NCI-H446 (cell line): ENCODE results near the gene CELSR1.
"Not testable (repeated sequence)": the region's sequence is repeated elsewhere in the genome, so short reads cannot be mapped to it uniquely, and the experiment has no call there.

Source experiments
- DNase-seq, 2 experiments: peaks; one replicate each; lab custom pipeline; 2025; lab: John Stamatoyannopoulos, UW

The CELSR1 gene

GRCh38 chr22:46416891-46417580, 120.4 kb downstream of the CELSR1 start:
- no peak for DNase-seq

DNA sequence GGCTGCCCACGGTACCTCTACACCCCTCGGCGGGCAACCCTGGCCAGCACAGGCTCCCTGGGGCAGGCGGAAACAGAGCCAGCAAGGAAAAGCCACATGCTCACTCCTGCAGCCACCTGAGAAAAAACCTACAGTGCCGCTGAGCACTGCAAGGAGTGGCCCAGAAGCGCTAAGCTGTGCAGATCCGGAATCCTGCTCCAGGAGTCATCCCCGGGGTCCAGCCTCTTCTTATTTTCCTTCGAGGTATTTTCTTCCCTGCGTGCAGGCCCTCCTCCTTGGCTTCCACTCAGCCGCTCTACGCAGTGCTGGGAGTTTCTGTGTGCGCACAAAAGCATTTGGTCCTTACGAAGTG, 120.9 kb downstream of the CELSR1 start:
- no peak for DNase-seq

DNA sequence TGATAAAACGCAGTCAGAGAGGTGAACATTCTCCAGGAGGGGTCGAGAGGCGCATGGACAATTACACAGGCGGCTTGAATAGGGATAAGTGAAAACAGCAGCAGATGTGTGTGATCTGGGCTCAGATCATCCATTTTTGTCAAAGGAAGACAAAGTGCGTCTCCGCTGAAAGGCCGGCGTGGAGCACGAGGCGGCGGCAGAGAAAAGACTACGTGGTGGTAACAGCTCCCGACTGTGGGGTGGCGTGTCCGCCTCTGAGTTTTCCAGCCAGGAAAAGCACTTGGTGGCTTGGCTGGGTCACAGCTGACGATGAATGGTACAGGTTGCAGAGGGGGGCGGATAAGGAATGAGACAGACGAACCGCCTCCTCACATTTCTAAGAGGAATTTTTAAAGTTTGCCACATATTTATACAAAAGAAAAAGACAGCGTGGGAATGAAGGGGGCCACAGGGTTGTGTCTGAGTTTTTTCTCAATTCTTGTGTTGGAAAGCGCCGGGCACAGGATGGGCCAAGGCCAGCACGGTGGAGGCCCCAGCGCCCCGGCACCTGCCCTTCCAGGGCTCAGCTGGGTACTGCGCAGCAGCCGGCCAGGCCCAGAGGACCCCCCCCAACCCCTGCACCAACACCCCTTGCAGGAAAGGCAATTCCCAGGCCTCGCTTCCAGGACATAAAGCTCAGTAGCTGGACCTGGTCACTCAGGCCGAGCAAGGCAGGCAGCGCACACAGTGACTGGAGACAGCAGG, 121.5 kb downstream of the CELSR1 start:
- DNase-seq = no peak

DNA sequence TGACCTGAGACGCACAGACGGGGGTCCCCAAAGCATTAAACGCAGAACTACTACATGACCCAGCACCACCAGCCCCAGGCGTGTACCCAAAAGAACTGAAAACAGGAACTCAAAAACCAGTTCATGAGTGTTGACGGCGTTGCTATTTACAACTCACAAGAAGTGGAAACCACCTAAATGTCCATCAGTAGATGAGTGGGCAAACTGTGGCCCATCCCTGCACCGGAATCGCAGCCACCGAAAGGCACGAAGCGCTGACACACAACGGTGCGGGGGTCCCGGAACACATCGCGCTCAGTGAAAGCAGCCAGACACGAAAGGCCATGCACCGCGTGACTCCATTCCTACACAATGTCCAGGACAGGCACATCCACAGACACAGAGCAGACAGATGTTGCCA, 122.7 kb downstream of the CELSR1 start:
- no peak for DNase-seq

DNA sequence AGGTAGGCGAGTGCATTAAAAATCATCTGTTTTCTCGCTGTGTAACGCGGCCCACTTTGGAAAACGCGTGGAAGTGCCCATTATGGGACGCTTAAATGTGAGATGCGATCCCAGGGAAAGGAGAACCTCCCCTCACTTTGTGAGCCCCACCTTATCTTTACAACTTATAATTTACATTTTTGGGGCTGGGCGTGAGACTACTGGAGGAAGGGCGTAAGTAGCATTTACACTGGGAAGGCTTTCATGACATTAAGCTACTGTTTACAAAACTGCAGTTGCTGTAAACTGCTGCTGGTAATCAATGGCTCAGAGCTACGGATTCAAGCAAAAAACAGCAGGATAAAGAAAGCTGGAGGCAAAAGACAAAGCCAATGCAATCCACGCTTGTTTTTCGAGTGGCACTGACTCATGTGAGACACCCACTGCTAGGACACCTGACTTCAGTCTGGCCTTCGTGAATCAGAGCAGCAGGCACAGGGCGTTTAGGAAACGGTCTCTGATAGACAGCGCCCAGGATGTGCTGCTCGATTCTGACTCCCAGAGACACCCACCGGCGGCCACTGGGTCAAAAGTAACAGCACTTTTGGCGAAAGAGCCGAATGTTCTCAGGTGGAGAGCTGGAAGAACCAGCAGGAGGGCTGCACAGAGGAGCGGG, 123.6 kb downstream of the CELSR1 start:
- no peak for DNase-seq

DNA sequence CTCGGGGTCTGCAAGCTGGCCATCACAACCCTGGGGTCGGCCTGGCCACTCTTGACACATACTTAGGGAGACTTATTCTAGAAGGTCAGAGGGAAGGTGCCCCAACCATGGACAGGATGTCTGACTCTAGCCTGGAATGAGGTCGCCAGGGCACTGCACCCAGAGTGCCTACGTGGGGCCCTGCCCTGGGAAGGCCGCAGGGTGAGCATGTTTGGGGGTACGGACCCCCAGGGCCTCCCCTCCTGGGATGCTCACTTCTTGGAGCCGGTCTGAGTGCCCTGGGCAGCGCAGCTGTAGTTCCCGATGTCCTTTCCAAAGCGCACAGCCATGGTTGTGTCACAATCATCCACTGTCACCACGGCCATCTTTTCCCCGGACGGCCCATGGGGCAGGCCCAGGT, 126.1 kb downstream of the CELSR1 start:
- DNase-seq = no peak

DNA sequence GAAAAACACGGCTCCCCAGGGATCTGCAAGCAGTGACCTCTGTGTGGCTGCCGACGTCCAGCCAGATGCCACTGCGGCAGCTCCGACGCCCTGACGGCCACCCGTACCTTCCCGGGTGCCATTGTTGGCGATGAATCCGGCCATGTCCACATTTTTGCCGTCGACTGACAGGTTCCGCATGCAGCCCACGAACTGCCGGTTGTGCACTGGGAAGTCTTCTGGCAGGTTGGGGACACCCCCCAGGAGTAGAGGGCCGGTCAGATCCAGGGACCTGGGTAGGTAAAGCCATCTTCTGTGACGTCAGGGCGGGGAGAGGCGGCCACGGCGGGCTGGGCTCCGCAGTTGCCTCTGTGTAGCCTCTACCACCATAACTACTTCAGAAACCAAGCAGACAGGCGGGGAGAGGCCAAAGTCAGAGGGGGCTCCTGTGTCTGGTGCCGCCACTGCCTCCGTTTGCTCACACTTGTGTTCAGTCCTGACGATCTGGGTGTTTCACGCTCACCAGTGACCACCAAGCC, 127.1 kb downstream of the CELSR1 start:
- no peak for DNase-seq

DNA sequence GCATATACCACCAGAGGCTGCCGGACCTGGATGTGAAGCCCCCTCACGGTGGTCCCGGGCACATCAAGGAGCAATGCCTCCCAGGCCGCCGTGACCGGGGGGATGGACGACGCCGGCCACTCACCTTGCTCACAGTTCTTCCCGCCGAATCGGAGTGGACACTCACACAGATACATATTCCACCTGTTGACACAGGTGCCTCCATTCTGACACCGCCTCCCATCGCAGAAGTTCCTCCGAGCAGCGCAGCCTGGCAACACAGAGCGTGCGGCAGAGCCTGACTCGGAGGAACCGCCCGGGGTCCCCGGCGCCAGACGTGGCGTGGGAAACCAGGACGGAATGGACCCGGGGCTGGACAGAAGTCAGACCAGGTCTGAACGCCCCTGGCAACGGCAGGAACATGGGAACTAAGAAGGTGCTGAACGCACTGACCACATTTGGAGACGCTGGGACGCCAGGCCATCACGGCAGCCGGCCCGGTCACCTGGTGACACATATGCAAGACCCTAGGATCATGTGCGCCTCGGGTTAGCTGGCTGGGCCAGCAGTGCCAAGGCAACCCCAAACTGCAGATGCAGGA, 127.7 kb downstream of the CELSR1 start:
- no peak for DNase-seq

DNA sequence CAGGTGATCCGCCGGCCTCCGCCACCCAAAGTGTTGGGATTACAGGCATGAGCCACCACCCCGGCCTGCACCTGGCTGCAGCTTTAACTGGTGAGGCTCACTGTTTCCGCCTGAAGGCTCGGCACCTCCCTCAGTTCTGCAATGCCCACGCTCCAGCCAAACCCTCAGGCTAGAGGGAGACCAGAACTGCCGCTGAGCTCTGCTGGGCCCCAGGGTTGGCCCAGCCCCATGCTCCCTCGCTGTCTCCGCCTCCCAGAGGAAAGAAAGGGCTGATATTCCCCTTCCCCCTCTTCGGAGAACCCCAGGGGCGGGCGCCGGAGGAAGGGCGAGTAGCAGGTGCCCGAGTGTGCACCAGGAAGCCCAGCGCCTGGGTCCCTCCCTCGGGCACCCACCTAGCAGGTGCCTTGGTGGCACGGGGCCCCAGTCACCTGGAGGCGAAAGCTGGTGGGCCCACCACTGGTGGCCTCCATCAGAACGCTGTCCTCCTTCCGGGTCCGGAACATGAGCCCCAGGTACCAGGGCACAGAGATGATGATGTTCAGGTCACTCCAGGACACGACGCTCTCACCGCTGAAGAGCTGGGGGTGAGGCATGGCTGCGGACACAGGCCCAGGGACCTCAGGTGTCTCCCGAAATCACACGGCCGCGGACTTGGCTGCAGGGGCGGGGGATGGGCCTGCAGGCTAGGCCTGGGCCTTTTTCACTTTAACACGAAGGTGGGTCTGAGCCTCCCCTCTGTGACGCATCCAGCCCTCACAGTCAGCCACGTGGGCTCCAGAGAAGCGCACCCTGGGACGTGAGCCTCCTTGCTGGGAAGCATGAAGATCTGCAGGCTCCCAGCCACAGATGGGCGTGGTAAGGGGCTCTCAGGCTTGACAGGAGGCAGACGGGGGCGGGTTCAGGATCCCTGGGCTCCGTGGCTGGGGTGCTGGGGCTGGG, 128.6 kb downstream of the CELSR1 start:
- DNase-seq = no peak

DNA sequence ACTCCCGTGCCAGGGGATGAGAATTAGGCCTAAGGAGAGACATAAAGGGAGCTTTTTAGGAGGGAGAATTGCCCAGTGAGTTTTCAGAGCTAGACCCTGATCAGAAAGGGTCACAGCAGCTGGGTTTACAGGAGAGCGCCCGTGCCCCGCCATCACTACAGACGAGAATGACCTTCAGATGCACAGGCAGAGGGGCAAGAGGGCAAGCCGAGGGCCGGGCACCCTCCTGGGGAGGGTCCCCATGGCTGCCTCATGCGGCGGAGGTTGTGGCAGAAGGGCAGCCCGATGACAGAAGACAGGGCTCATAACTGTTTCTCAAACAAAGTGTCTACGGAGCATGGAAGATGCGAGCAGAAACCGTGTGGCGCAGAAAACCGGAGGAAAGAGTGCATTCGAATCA, 129.7 kb downstream of the CELSR1 start:
- DNase-seq = no peak

GRCh38 chr22:46406791-46407190, 130.6 kb downstream of the CELSR1 start:
- DNase-seq = no peak

DNA sequence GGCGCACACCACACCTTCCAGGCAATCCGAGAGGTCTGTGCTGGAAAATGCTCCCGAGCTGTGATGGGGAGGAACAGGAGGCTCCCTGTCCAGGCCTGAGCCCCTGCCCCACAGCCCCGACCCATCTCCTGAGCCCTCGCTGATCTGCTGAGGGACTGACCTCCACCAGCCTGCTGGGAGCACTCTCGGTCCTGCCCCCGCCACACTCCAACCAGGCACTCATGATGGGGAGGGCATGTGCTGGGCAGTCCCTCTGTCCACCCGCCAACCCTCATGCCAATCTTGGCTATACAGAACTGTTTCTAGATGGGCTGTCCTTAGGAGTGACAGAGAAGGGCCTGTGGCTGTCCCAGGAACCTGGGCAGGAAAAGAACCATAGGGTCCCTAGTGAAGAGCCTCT, 131.1 kb downstream of the CELSR1 start:
- DNase-seq = no peak

GRCh38 chr22:46405901-46406300, 131.5 kb downstream of the CELSR1 start:
- DNase-seq = no peak

- not testable (repeated sequence) for DNase-seq
Observed at GRCh38 chr22:46403880-46404279, 133.5 kb downstream of the CELSR1 start.

DNA sequence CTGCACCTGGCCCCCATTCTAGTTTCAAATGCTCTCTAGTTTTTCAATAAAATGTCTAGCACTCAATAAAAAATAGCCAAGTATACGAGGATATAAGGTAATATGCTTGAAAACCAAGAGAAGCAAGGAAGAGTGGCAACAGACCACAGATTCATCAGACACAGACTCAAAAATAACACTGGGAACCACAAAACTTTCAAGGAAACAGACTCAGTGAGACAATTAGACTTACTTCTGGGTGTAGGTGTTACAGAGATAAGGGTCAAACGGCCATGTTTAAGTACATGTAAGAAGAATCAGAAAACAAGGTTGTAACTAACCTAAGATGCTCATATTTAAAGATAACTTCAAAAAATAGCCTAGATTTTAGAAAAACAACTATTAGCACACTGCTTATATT, 134.9 kb downstream of the CELSR1 start:
- DNase-seq = no peak

GRCh38 chr22:46401370-46401769, 136.1 kb downstream of the CELSR1 start:
- DNase-seq = no peak

- DNase-seq = no peak
Observed at GRCh38 chr22:46399251-46400024, 138.0 kb downstream of the CELSR1 start.

DNA sequence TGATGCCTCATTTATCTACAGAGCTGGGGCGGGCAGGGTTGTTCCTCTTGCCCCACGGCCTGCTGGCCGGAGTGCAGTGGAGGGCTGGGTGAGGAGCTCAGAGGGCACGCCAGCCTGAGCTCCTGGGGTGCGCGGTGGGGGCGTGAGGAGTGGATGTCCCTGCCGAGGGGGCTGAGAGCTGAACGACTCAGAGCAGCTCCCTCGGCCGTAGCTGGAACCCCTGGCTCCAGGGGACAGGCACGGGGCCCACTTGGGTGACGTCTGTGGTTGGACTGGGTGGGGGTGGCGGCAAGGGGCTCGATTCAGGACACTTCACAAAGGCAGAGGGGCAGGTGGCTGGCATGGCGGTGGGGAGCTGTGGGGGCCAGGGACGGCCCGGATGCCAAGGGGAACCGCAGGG, 139.5 kb downstream of the CELSR1 start:
- DNase-seq = no peak

GRCh38 chr22:46397514-46397913, 139.9 kb downstream of the CELSR1 start:
- DNase-seq = no peak

DNA sequence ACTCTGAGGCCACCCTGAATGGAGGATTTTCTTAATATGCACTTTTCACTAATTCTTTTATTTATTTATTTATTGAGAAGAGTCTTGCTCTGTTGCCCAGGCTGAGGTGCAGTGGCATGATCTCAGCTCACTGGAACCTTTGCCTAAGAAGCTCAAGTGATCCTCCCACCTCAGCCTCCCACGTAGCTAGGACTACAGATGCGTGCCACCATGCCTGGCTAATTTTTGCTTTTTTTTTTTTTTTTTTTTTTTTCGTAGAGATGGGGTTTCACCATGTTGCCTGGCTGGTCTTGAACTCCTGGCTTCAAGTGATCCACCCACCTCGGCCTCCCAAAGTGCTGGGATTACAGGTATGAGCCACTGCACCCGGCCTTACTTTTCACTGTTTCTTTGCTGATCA, 140.4 kb downstream of the CELSR1 start:
- not testable (repeated sequence) for DNase-seq

DNA sequence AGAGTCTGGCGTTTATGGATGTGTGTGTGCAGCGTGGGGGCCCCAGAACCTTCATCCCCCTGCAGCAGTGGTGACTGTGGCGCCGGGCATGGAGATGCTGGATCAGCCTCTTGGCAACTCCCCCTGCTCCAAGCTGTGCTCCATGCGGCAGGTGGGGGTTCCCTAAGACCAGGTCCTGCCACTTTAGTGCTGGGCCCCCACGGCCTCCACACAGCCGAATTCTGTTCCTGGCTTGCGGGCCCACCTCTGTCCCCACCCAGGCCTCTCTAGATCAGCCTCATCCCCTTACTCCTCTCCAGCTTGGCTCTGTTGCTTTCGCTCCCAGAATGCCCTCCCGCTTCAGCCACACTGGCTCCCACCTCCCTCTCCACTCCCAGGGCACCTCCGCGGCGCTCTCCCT, 142.3 kb downstream of the CELSR1 start:
- no peak for DNase-seq
